ENCODE data around the gene TIMM13. TPM values are rescaled to one million over a fixed set of nuclear protein-coding genes. Genes with fewer than 3 reads are reported as not detected.

The TIMM13 gene
- total RNA-seq, 4 donors from 2014 or later = 23.7 to 60.3 (median 46.8) TPM

- in situ Hi-C loops (cut with MboI; ENCODE audit: low sequenced_read_pairs in 4 of 4) (no loop called here), intact Hi-C loops (cut with DNase I; ENCODE audit: low total_unique reads) (no loop called here)
- H3K4me3 ChIP-seq = no peak overlapping the region
- DNase-seq (no peak), ATAC-seq (no peak)
- no peaks in the 10 kb centered on the region for H3K4me1 ChIP-seq
- H3K27me3 ChIP-seq = peaks cover 0 to 6% (median 4%) of the 10 kb centered on the region in 3 donors
- H3K27ac ChIP-seq = no peak overlapping the region
- H3K9me3 ChIP-seq = no peaks in the 10 kb centered on the region
- TF ChIP-seq POLR2A (IDR thresholded peaks at IDR 0.05) = no peak
- TF ChIP-seq, protein P1, sequence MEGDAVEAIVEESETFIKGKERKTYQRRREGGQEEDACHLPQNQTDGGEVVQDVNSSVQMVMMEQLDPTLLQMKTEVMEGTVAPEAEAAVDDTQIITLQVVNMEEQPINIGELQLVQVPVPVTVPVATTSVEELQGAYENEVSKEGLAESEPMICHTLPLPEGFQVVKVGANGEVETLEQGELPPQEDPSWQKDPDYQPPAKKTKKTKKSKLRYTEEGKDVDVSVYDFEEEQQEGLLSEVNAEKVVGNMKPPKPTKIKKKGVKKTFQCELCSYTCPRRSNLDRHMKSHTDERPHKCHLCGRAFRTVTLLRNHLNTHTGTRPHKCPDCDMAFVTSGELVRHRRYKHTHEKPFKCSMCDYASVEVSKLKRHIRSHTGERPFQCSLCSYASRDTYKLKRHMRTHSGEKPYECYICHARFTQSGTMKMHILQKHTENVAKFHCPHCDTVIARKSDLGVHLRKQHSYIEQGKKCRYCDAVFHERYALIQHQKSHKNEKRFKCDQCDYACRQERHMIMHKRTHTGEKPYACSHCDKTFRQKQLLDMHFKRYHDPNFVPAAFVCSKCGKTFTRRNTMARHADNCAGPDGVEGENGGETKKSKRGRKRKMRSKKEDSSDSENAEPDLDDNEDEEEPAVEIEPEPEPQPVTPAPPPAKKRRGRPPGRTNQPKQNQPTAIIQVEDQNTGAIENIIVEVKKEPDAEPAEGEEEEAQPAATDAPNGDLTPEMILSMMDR (IDR thresholded peaks at IDR 0.05 in 4 of 5, conservative IDR thresholded peaks at IDR 0.05 in 1 of 5) = no peak
- H3K36me3 ChIP-seq = no peaks in the 10 kb centered on the region
Measured at GRCh38 chr19:2411709-2412108, 15.7 kb downstream of the TIMM13 start.

- peaks cover 2 to 10% (median 6%) of the 10 kb centered on the region in 3 donors for H3K27me3 ChIP-seq
- in situ Hi-C loops (cut with MboI; ENCODE audit: low sequenced_read_pairs in 4 of 4) (no loop called here), intact Hi-C loops (cut with DNase I; ENCODE audit: low total_unique reads) (no loop called here)
- H3K27ac ChIP-seq = no peak overlapping the region
- no peaks in the 10 kb centered on the region for H3K36me3 ChIP-seq
- DNase-seq = no peak
- H3K9me3 ChIP-seq = no peaks in the 10 kb centered on the region
- H3K4me1 ChIP-seq = no peaks in the 10 kb centered on the region
- H3K4me3 ChIP-seq = no peak overlapping the region
- TF ChIP-seq POLR2A (IDR thresholded peaks at IDR 0.05) = no peak
- TF ChIP-seq, protein P1 (IDR thresholded peaks at IDR 0.05 in 4 of 5, conservative IDR thresholded peaks at IDR 0.05 in 1 of 5) = no peak
- ATAC-seq = no peak
Measured at GRCh38 chr19:2410023-2410422, 17.4 kb downstream of the TIMM13 start.

- no peaks in the 10 kb centered on the region for H3K4me1 ChIP-seq
- DNase-seq = no peak
- in situ Hi-C loops (cut with MboI; ENCODE audit: low sequenced_read_pairs in 4 of 4) = no loop called here
Measured at GRCh38 chr19:2409352-2409912, 18.0 kb downstream of the TIMM13 start.

GRCh38 chr19:2408247-2408646, 19.1 kb downstream of the TIMM13 start:
- in situ Hi-C loops (cut with MboI; ENCODE audit: low sequenced_read_pairs in 4 of 4) = no loop called here
- Histone ChIP-seq H3K36me3 (no peaks in the 10 kb centered on the region), H3K9me3 (no peaks in the 10 kb centered on the region), H3K27ac (no peak overlapping the region), H3K27me3 (peaks cover 2 to 10% (median 6%) of the 10 kb centered on the region in 3 donors), H3K4me3 (no peak overlapping the region), H3K4me1 (no peaks in the 10 kb centered on the region)
- no peak for ATAC-seq
- intact Hi-C loops (cut with DNase I; ENCODE audit: low total_unique reads) = no loop called here
- DNase-seq = no peak
- no peak for TF ChIP-seq POLR2A (IDR thresholded peaks at IDR 0.05)
- TF ChIP-seq, protein P1 (IDR thresholded peaks at IDR 0.05 in 4 of 5, conservative IDR thresholded peaks at IDR 0.05 in 1 of 5) = no peak

More at GRCh38 chr19:2409352-2409912, 18.0 kb downstream of the TIMM13 start:
- H3K9me3 ChIP-seq = no peaks in the 10 kb centered on the region
- intact Hi-C loops (cut with DNase I; ENCODE audit: low total_unique reads) = no loop called here
- no peaks in the 10 kb centered on the region for H3K36me3 ChIP-seq
- no peak for ATAC-seq
- H3K27ac ChIP-seq = no peak overlapping the region
- peaks cover 2 to 10% (median 6%) of the 10 kb centered on the region in 3 donors for H3K27me3 ChIP-seq
- no peak overlapping the region for H3K4me3 ChIP-seq
- TF ChIP-seq POLR2A (IDR thresholded peaks at IDR 0.05) = no peak
- TF ChIP-seq, protein P1 (IDR thresholded peaks at IDR 0.05 in 4 of 5, conservative IDR thresholded peaks at IDR 0.05 in 1 of 5) = no peak

DNA sequence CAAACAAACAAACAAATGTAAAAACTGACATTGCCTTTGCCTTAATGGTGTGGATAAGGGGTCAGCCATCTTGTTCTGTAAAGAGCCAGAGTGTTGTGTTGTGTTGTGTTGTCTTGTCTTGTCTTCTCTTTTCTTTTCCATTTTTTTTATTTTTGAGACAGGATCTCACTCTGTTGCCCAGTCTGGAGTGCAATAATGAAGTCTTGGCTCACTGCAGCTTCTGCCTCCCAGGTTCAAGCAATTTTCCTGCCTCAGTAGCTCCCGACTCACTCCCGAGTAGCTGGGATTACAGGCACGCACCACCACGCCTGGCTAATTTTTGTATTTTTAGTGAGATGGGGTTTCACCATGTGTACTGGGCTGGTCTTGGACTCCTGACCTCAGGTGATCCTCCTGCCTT, 27.8 kb downstream of the TIMM13 start:
- Histone ChIP-seq H3K9me3 (no peaks in the 10 kb centered on the region), H3K36me3 (no peaks in the 10 kb centered on the region), H3K4me1 (no peaks in the 10 kb centered on the region), H3K27ac (no peak overlapping the region), H3K4me3 (no peak overlapping the region), H3K27me3 (no peaks in the 10 kb centered on the region)
- no peak for TF ChIP-seq POLR2A (IDR thresholded peaks at IDR 0.05)
- TF ChIP-seq, protein P1 (IDR thresholded peaks at IDR 0.05 in 4 of 5, conservative IDR thresholded peaks at IDR 0.05 in 1 of 5) = no peak
- DNase-seq (no peak), ATAC-seq (no peak)
- intact Hi-C loops (cut with DNase I; ENCODE audit: low total_unique reads) = no loop called here
- in situ Hi-C loops (cut with MboI; ENCODE audit: low sequenced_read_pairs in 4 of 4) = loop anchor here (10.0 to 25.0 kb wide), 2 partner anchors 112 to 245 kb away; partner anchors contain the start of genes PEAK3 (in 4 of the 4) and AP3D1 (in 1 of the 4)
